ENCODE measurements around the gene ADCY3.

ADCY3 gene

DNA sequence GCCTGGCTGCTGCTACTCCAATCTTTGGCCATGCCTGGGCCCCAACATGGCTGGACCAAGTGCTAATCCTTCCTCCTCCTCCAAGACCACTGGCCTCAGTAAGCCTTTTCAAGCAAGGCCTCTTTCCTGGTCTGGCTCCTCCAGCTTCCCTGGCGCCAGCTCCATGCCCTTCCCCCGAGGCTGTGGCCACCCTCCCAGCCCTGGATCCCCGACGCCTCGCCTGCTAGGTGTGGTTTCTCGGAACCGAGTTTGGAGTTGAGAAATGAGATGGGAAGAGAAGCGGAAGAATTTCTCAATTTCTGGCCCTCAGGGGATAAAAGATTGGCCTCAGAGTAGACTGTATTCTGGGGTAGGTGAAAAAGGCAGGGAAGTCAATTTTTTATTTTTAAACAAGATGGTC lies 46.4 kb downstream of the ADCY3 start:
- Histone ChIP-seq H3K4me1 (ENCODE audit: control extremely low read depth in 1 of 4, control insufficient read depth in 4 of 4, insufficient read depth in 4 of 4, low read length in 3 of 4) (no peaks in the 10 kb centered on the region), H3K27ac (ENCODE audit: insufficient read depth in 1 of 2, low read depth in 1 of 2, low read length in 2 of 2, poor library complexity in 1 of 2, severe bottlenecking in 2 of 2) (no peak overlapping the region), H3K9me3 (ENCODE audit: control extremely low read depth in 1 of 5, control insufficient read depth in 4 of 5, insufficient read depth in 2 of 5, low read depth in 1 of 5, low read length in 4 of 5) (no peaks in the 10 kb centered on the region), H3K4me3 (ENCODE audit: control insufficient read depth in 1 of 7, extremely low read depth in 1 of 7, insufficient read depth in 4 of 7, low read depth in 2 of 7, low read length in 6 of 7) (no peak overlapping the region), H3K36me3 (ENCODE audit: control insufficient read depth in 4 of 4, insufficient read depth in 4 of 4, low read length in 3 of 4) (peaks cover 0 to 47% (median 24%) of the 10 kb centered on the region in 4 experiments), H3K27me3 (replicated peaks in 2 of 5; ENCODE audit: control insufficient read depth in 4 of 5, insufficient read depth in 5 of 5, low read length in 4 of 5) (no peaks in the 10 kb centered on the region)
- ChIA-PET CTCF (no interaction called here), POLR2A (no interaction called here)
- no peak for DNase-seq
- 100% methylated on average over 5 of the region's 8 CpGs for WGBS (ENCODE audit: insufficient coverage)

GRCh38 chr2:24872344-24873115 lies 47.5 kb downstream of the ADCY3 start:
- H3K27ac ChIP-seq (ENCODE audit: insufficient read depth in 1 of 2, low read depth in 1 of 2, low read length in 2 of 2, poor library complexity in 1 of 2, severe bottlenecking in 2 of 2), result no peak overlapping the region
- POLR2A ChIA-PET, result no interaction called here
- H3K4me3 ChIP-seq (ENCODE audit: control insufficient read depth in 1 of 7, extremely low read depth in 1 of 7, insufficient read depth in 4 of 7, low read depth in 2 of 7, low read length in 6 of 7), result no peak overlapping the region
- 99% methylated on average over 15 of the region's 19 CpGs for WGBS (ENCODE audit: insufficient coverage)
- H3K27me3 ChIP-seq (replicated peaks in 2 of 5; ENCODE audit: control insufficient read depth in 4 of 5, insufficient read depth in 5 of 5, low read length in 4 of 5), result no peaks in the 10 kb centered on the region
- H3K36me3 ChIP-seq (ENCODE audit: control insufficient read depth in 4 of 4, insufficient read depth in 4 of 4, low read length in 3 of 4), result peaks cover under 1 to 47% (median 26%) of the 10 kb centered on the region in 4 experiments
- DNase-seq, result no peak
- no peaks in the 10 kb centered on the region for H3K4me1 ChIP-seq (ENCODE audit: control extremely low read depth in 1 of 4, control insufficient read depth in 4 of 4, insufficient read depth in 4 of 4, low read length in 3 of 4)
- H3K9me3 ChIP-seq (ENCODE audit: control extremely low read depth in 1 of 5, control insufficient read depth in 4 of 5, insufficient read depth in 2 of 5, low read depth in 1 of 5, low read length in 4 of 5), result peaks cover 0 to under 1% (median 0%) of the 10 kb centered on the region in 5 experiments
- CTCF ChIA-PET, result no interaction called here

DNA sequence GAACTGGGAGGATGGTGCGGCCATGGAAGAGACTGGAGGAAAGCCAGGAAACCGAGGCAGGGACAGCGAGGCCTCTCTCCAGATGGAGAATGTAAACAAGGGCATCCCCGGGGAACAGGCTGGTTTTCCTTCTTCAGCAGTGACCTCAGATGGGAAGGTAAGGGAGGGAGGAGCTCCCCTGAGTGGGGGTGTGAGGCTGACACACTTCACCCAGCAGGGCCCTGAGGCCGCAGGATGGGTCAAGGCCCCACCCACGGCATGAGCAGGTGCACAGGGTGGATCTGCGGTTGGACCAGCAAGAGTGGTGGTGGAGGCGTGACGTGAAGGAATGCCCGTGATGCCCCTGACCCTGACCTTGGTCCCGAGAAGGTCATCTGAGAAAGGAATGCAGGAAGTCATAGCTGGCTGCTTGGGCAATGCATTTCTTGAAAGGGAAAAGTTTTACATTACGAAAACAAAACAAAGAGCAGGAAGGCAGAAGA lies 48.1 kb downstream of the ADCY3 start:
- ChIA-PET CTCF (no interaction called here), POLR2A (no interaction called here)
- no peaks in the 10 kb centered on the region for H3K4me1 ChIP-seq (ENCODE audit: control extremely low read depth in 1 of 4, control insufficient read depth in 4 of 4, insufficient read depth in 4 of 4, low read length in 3 of 4)
- DNase-seq, result no peak
- peaks cover 6 to 47% (median 30%) of the 10 kb centered on the region in 4 experiments for H3K36me3 ChIP-seq (ENCODE audit: control insufficient read depth in 4 of 4, insufficient read depth in 4 of 4, low read length in 3 of 4)
- no peak overlapping the region for H3K27ac ChIP-seq (ENCODE audit: insufficient read depth in 1 of 2, low read depth in 1 of 2, low read length in 2 of 2, poor library complexity in 1 of 2, severe bottlenecking in 2 of 2)
- 97% methylated on average over 11 of the region's 12 CpGs for WGBS (ENCODE audit: insufficient coverage)
- peaks cover 0 to 5% (median 0%) of the 10 kb centered on the region in 5 experiments for H3K9me3 ChIP-seq (ENCODE audit: control extremely low read depth in 1 of 5, control insufficient read depth in 4 of 5, insufficient read depth in 2 of 5, low read depth in 1 of 5, low read length in 4 of 5)
- no peak overlapping the region for H3K4me3 ChIP-seq (ENCODE audit: control insufficient read depth in 1 of 7, extremely low read depth in 1 of 7, insufficient read depth in 4 of 7, low read depth in 2 of 7, low read length in 6 of 7)
- no peaks in the 10 kb centered on the region for H3K27me3 ChIP-seq (replicated peaks in 2 of 5; ENCODE audit: control insufficient read depth in 4 of 5, insufficient read depth in 5 of 5, low read length in 4 of 5)

- 97% methylated on average over 12 of the region's 16 CpGs for WGBS (ENCODE audit: insufficient coverage)
- H3K27me3 ChIP-seq (replicated peaks in 2 of 5; ENCODE audit: control insufficient read depth in 4 of 5, insufficient read depth in 5 of 5, low read length in 4 of 5), result no peaks in the 10 kb centered on the region
- peaks cover 0 to 5% (median 0%) of the 10 kb centered on the region in 5 experiments for H3K9me3 ChIP-seq (ENCODE audit: control extremely low read depth in 1 of 5, control insufficient read depth in 4 of 5, insufficient read depth in 2 of 5, low read depth in 1 of 5, low read length in 4 of 5)
- DNase-seq, result no peak
- ChIA-PET CTCF (interaction anchor here (0.8 kb wide), 1 partner anchor 15 kb away, joined by 3 read pairs; no protein-coding TSS in a partner anchor), POLR2A (interaction anchor here (0.6 kb wide), 1 partner anchor 25 kb away, joined by 4 read pairs; no protein-coding TSS in a partner anchor)
- no peak overlapping the region for H3K4me3 ChIP-seq (ENCODE audit: control insufficient read depth in 1 of 7, extremely low read depth in 1 of 7, insufficient read depth in 4 of 7, low read depth in 2 of 7, low read length in 6 of 7)
- peaks cover 6 to 47% (median 30%) of the 10 kb centered on the region in 4 experiments for H3K36me3 ChIP-seq (ENCODE audit: control insufficient read depth in 4 of 4, insufficient read depth in 4 of 4, low read length in 3 of 4)
- H3K4me1 ChIP-seq (ENCODE audit: control extremely low read depth in 1 of 4, control insufficient read depth in 4 of 4, insufficient read depth in 4 of 4, low read length in 3 of 4), result no peaks in the 10 kb centered on the region
- no peak overlapping the region for H3K27ac ChIP-seq (ENCODE audit: insufficient read depth in 1 of 2, low read depth in 1 of 2, low read length in 2 of 2, poor library complexity in 1 of 2, severe bottlenecking in 2 of 2)
These were observed 48.9 kb downstream of the ADCY3 start for GRCh38 chr2:24870891-24871705.

- whole genome bisulfite sequencing (ENCODE audit: insufficient coverage), result 81% methylated on average over 2 of the region's 5 CpGs
- DNase-seq, result no peak
- H3K9me3 ChIP-seq (ENCODE audit: control extremely low read depth in 1 of 5, control insufficient read depth in 4 of 5, insufficient read depth in 2 of 5, low read depth in 1 of 5, low read length in 4 of 5), result peaks cover 0 to 5% (median 0%) of the 10 kb centered on the region in 5 experiments
- ChIA-PET POLR2A (interaction anchor here (0.6 kb wide), 1 partner anchor 25 kb away, joined by 4 read pairs; no protein-coding TSS in a partner anchor), CTCF (interaction anchor here (0.8 kb wide), 1 partner anchor 16 kb away, joined by 3 read pairs; no protein-coding TSS in a partner anchor)
- peaks cover 11 to 47% (median 31%) of the 10 kb centered on the region in 4 experiments for H3K36me3 ChIP-seq (ENCODE audit: control insufficient read depth in 4 of 4, insufficient read depth in 4 of 4, low read length in 3 of 4)
- no peak overlapping the region for H3K4me3 ChIP-seq (ENCODE audit: control insufficient read depth in 1 of 7, extremely low read depth in 1 of 7, insufficient read depth in 4 of 7, low read depth in 2 of 7, low read length in 6 of 7)
- no peaks in the 10 kb centered on the region for H3K4me1 ChIP-seq (ENCODE audit: control extremely low read depth in 1 of 4, control insufficient read depth in 4 of 4, insufficient read depth in 4 of 4, low read length in 3 of 4)
- H3K27me3 ChIP-seq (replicated peaks in 2 of 5; ENCODE audit: control insufficient read depth in 4 of 5, insufficient read depth in 5 of 5, low read length in 4 of 5), result no peaks in the 10 kb centered on the region
- H3K27ac ChIP-seq (ENCODE audit: insufficient read depth in 1 of 2, low read depth in 1 of 2, low read length in 2 of 2, poor library complexity in 1 of 2, severe bottlenecking in 2 of 2), result no peak overlapping the region
These were observed 49.6 kb downstream of the ADCY3 start for GRCh38 chr2:24870440-24870839.

DNA sequence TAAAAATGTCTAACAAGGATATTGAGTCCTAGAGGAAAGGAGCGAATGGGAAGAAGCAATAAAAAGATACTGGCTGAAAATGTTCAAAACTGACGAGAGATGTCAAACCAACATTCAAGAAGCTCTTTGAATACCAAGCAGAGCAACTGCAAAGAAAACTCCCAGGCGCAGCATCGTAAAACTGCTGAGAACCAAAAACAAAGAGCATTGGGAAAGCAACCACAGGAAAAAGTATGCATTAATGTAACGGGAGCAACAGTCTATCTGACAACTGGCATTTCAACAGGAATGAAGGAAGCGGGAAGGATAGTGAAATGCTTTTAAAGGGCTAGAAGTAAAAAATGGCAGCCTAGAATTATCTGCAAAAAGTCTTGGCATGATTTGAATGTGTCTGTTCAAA lies 53.1 kb downstream of the ADCY3 start:
- ChIA-PET POLR2A (no interaction called here), CTCF (interaction anchor here (1.3 kb wide), 1 partner anchor 18 kb away, joined by 3 read pairs; no protein-coding TSS in a partner anchor)
- 98% methylated on average over 6 of the region's 6 CpGs for WGBS (ENCODE audit: insufficient coverage)
- peaks cover 0 to 5% (median 0%) of the 10 kb centered on the region in 5 experiments for H3K9me3 ChIP-seq (ENCODE audit: control extremely low read depth in 1 of 5, control insufficient read depth in 4 of 5, insufficient read depth in 2 of 5, low read depth in 1 of 5, low read length in 4 of 5)
- peaks cover 11 to 30% (median 19%) of the 10 kb centered on the region in 4 experiments for H3K36me3 ChIP-seq (ENCODE audit: control insufficient read depth in 4 of 4, insufficient read depth in 4 of 4, low read length in 3 of 4)
- no peak for DNase-seq
- no peaks in the 10 kb centered on the region for H3K4me1 ChIP-seq (ENCODE audit: control extremely low read depth in 1 of 4, control insufficient read depth in 4 of 4, insufficient read depth in 4 of 4, low read length in 3 of 4)
- H3K27me3 ChIP-seq (replicated peaks in 2 of 5; ENCODE audit: control insufficient read depth in 4 of 5, insufficient read depth in 5 of 5, low read length in 4 of 5), result no peaks in the 10 kb centered on the region
- no peak overlapping the region for H3K4me3 ChIP-seq (ENCODE audit: control insufficient read depth in 1 of 7, extremely low read depth in 1 of 7, insufficient read depth in 4 of 7, low read depth in 2 of 7, low read length in 6 of 7)
- no peak overlapping the region for H3K27ac ChIP-seq (ENCODE audit: insufficient read depth in 1 of 2, low read depth in 1 of 2, low read length in 2 of 2, poor library complexity in 1 of 2, severe bottlenecking in 2 of 2)
